Fibroblast of mammary gland (primary cell): ENCODE measurements around the gene RNASE13.

ENCODE experiments used
- DNase-seq: peaks from one replicate; pipeline ENCODE4 v3.0.0-alpha.2; 2010; ENCODE audit warnings: low read depth
- H3K4me3 ChIP-seq: 2 replicates; pipeline ENCODE4 v1.5.1; 2011; ENCODE audit warnings: low read depth, mild to moderate bottlenecking, low read length, moderate library complexity; ENCODE audit not compliant: control insufficient read depth
- TF ChIP-seq, protein P1 (sequence below): conservative IDR thresholded peaks from 2 replicates; pipeline ENCODE4 v1.5.1; 2011; ENCODE audit warnings: low read depth, low read length, inconsistent platforms; ENCODE audit not compliant: control insufficient read depth, insufficient read depth

The RNASE13 gene

DNA sequence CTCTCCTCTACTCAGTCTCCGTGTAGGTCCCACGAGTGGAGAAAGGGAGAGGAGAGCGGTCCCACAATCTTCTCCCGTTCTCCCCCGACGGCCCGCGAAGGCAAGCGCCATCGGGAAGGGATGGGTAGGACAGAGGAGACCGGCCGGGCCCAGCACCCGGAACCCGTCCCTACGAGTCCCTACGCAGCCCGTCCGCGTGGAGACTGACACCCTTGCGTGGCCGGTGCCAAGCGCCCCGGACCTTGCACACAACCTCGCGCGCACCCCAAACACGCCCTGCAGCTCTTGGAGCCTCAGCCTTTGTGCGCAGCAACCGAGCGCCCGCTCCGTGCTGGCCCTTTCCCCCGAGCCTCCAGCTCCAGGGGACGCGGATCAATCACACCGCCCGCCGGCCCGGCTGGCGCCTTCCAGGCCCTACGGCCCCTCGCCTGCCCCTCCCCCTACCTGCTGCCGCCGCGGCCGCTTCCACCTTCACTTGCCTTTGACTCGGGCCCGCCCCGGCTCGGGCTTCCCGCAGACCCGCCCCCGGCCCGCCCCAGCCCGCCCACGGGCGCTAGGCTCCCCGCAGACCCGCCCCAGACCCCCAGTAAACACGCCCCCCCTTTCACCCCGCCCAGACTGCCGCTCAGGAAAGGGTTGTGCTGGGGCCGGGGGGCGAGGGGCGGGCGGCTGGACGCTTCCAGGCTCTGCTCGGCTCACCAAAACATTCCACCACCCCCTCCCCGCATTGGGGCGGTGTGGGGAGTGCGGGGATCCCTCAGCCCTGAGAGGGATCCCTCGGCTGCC lies 9.8 kb downstream of the RNASE13 start, which contains the start of gene NDRG2:
Gene NDRG2, minus strand, starts transcription at position 477 of the 786 bp plus-strand sequence. CDS start 1,746 bp downstream, outside the sequence.
- peak within 1 kb of the TSS; percentile 27 for H3K4me3 ChIP-seq
- no peak for DNase-seq
- TF ChIP-seq, protein P1, sequence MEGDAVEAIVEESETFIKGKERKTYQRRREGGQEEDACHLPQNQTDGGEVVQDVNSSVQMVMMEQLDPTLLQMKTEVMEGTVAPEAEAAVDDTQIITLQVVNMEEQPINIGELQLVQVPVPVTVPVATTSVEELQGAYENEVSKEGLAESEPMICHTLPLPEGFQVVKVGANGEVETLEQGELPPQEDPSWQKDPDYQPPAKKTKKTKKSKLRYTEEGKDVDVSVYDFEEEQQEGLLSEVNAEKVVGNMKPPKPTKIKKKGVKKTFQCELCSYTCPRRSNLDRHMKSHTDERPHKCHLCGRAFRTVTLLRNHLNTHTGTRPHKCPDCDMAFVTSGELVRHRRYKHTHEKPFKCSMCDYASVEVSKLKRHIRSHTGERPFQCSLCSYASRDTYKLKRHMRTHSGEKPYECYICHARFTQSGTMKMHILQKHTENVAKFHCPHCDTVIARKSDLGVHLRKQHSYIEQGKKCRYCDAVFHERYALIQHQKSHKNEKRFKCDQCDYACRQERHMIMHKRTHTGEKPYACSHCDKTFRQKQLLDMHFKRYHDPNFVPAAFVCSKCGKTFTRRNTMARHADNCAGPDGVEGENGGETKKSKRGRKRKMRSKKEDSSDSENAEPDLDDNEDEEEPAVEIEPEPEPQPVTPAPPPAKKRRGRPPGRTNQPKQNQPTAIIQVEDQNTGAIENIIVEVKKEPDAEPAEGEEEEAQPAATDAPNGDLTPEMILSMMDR = no peak

DNA sequence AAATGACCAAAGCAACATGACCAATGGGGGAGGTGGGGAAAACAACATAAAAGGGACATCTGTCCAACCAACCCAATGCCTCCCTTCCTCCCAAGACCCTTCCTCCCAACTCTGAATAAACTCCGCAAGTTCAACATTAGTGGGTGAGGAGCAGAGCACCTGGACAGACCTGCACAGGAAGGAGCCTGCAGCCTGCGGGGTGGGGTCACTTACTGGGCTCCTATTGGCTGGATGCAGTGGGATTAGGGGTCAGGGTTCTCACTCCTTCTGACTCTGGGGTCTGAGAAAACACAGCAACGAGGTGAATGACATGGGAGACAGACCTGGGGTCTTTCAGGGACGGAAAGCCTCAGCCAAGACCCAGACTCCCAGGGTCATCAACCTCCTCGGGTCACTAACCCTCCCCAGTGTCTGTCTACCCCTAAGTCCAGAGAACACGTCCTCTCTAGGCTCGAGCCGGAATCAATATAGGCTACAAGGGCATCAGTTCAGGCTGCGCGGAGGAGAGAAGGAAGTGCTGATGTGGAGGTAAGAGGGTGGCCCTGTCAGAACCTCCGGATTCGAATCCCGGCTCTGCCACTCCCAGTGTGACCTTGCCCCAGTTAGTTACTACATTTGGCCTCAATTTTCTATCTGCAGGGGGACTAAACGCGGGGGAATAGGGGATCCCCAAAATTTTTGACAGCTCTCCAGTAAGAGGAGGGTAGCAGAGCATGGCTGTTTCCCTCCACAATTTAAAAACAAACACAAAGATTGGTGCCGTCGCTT lies 10.6 kb downstream of the RNASE13 start:
- TF ChIP-seq, protein P1 = no peak
- no peak for DNase-seq
- peak overlapping the region; percentile 27 for H3K4me3 ChIP-seq

DNA sequence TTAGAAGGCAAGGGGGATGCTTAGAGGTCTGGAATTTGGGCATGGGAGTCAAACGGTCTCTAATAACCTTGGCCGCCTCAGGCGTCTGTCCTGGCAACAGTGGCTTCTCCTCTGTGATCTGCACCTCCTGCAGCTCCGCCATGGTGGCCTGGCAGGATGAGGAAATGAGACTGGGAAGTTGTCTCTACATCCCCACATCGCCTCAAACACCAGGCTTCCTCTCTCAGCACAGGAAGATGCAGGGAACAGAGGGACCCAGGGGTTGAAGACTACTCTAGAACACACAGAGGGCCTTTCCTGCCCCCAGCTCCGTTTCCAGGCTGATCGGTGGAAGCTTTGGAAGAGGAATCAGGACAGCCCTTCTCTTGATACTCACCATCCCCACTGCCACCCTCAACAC lies 11.4 kb downstream of the RNASE13 start:
- H3K4me3 ChIP-seq = no peak overlapping the region
- TF ChIP-seq, protein P1 = no peak
- DNase-seq = no peak

DNA sequence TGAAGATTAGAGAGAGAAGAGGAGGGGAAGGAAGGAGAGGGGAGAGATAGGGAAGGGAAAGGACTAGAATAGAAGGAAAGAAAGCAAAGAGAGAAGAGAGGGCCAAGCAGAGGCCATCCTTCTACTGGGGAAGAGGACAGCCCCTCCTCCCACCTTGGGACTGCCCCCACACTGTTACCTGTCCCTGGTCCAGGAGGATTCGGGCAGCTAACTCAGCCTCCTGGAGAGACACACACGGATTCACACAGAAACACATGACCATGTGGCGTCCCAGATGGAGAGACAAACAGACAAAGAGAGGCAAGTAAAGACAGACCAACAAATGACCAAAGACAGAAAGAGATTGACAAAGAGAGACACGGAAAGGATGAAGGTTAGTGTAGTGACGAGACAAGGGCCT lies 11.9 kb downstream of the RNASE13 start:
- DNase-seq = no peak
- H3K4me3 ChIP-seq = no peak overlapping the region

DNA sequence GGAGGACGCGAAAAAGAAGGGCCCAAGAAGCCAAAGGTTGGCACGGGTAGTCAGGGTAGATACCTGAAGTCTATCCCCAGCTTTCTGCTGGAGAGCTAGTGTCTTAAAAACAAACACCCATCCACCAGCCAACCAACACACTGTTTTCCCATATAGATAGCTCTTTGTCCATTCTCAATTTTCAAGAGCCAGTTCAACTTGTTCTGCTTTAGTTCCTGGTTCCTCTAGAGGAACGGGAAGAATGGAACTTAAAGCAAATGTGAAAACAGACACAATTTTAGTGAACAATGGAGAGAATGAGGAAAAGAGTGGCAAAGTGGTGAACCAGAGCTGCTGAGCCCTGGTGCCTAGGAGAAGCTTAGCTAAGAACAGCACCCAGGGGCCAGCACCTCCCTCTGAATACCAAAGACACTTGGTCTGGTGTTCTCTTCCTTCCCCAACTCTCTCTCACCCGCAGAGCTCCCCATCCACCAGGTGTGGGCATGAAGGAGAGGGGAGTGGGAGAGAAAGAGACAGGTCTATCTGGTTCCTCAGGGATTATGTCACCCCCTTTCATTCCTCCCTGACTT lies 13.5 kb downstream of the RNASE13 start:
- H3K4me3 ChIP-seq = no peak overlapping the region
- TF ChIP-seq, protein P1 = no peak
- no peak for DNase-seq

More for the DNA sequence above, 11.9 kb downstream of the RNASE13 start:
- TF ChIP-seq, protein P1 = no peak

DNA sequence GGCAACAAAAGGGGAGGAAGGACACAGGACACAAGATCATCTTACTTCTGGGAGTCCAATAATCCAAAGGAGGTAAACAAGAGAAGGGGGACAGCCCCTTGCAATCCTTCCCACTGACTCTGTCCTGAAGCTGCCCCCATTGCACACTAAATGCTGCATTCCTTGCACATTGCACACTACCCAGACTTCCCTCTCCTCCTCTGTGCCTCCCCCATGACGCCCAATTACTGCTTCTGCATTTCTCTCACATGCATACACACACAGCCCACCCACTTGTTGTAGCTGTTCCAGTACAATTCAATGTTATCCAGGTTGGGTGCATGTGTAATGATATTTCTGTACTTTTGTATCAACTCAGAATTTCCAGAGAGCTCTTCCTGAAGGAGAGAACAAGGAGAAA lies 15.2 kb downstream of the RNASE13 start:
- DNase-seq = no peak
- H3K4me3 ChIP-seq = no peak overlapping the region
- TF ChIP-seq, protein P1 = no peak
